ENCODE data around the gene SPARC. TPM values are rescaled to one million over a fixed set of nuclear protein-coding genes. Genes with fewer than 3 reads are reported as not detected.

The SPARC gene
- total RNA-seq, 1 donor from 2014 or later = 1,314 TPM

- no peaks in the 10 kb centered on the region for H3K4me1 ChIP-seq (ENCODE audit: control insufficient read depth in 3 of 3, insufficient read depth in 3 of 3, low read length in 3 of 3)
- no peaks in the 10 kb centered on the region for H3K9me3 ChIP-seq (ENCODE audit: control insufficient read depth in 3 of 3, low read length in 3 of 3)
- H3K27me3 ChIP-seq (ENCODE audit: control insufficient read depth in 3 of 3, insufficient read depth in 3 of 3, low read length in 3 of 3) = peaks cover 0 to 2% (median 0%) of the 10 kb centered on the region in 3 donors
- no peak overlapping the region for H3K27ac ChIP-seq (ENCODE audit: low read depth, low read length)
- no peak overlapping the region for H3K9ac ChIP-seq (ENCODE audit: low read depth in 1 of 3, low read length in 3 of 3)
- no peak overlapping the region for H3K4me3 ChIP-seq (ENCODE audit: low read length in 3 of 3)
- H3K36me3 ChIP-seq (ENCODE audit: control insufficient read depth in 3 of 3, insufficient read depth in 3 of 3, low read length in 3 of 3) = no peaks in the 10 kb centered on the region
Observed at GRCh38 chr5:151631941-151632340, 54.8 kb downstream of the SPARC start.

- H3K36me3 ChIP-seq (ENCODE audit: control insufficient read depth in 3 of 3, insufficient read depth in 3 of 3, low read length in 3 of 3) = no peaks in the 10 kb centered on the region
- no peaks in the 10 kb centered on the region for H3K4me1 ChIP-seq (ENCODE audit: control insufficient read depth in 3 of 3, insufficient read depth in 3 of 3, low read length in 3 of 3)
- H3K9ac ChIP-seq (ENCODE audit: low read depth in 1 of 3, low read length in 3 of 3) = no peak overlapping the region
- no peak overlapping the region for H3K4me3 ChIP-seq (ENCODE audit: low read length in 3 of 3)
- H3K27me3 ChIP-seq (ENCODE audit: control insufficient read depth in 3 of 3, insufficient read depth in 3 of 3, low read length in 3 of 3) = peaks cover 0 to 2% (median 0%) of the 10 kb centered on the region in 3 donors
- H3K27ac ChIP-seq (ENCODE audit: low read depth, low read length) = no peak overlapping the region
- H3K9me3 ChIP-seq (ENCODE audit: control insufficient read depth in 3 of 3, low read length in 3 of 3) = no peaks in the 10 kb centered on the region
Observed at GRCh38 chr5:151630088-151630487, 56.6 kb downstream of the SPARC start.

- H3K4me1 ChIP-seq (ENCODE audit: control insufficient read depth in 3 of 3, insufficient read depth in 3 of 3, low read length in 3 of 3) = peaks cover 2 to 7% (median 3%) of the 10 kb centered on the region in 3 donors
- peaks cover 0 to 2% (median 0%) of the 10 kb centered on the region in 3 donors for H3K27me3 ChIP-seq (ENCODE audit: control insufficient read depth in 3 of 3, insufficient read depth in 3 of 3, low read length in 3 of 3)
- no peaks in the 10 kb centered on the region for H3K9me3 ChIP-seq (ENCODE audit: control insufficient read depth in 3 of 3, low read length in 3 of 3)
- no peak overlapping the region for H3K27ac ChIP-seq (ENCODE audit: low read depth, low read length)
- H3K36me3 ChIP-seq (ENCODE audit: control insufficient read depth in 3 of 3, insufficient read depth in 3 of 3, low read length in 3 of 3) = no peaks in the 10 kb centered on the region
- no peak overlapping the region for H3K9ac ChIP-seq (ENCODE audit: low read depth in 1 of 3, low read length in 3 of 3)
- no peak overlapping the region for H3K4me3 ChIP-seq (ENCODE audit: low read length in 3 of 3)
Observed at GRCh38 chr5:151628112-151628823, 58.4 kb downstream of the SPARC start.

GRCh38 chr5:151627650-151628049 lies 59.1 kb downstream of the SPARC start:
- no peaks in the 10 kb centered on the region for H3K27me3 ChIP-seq (ENCODE audit: control insufficient read depth in 3 of 3, insufficient read depth in 3 of 3, low read length in 3 of 3)
- no peaks in the 10 kb centered on the region for H3K36me3 ChIP-seq (ENCODE audit: control insufficient read depth in 3 of 3, insufficient read depth in 3 of 3, low read length in 3 of 3)
- H3K9ac ChIP-seq (ENCODE audit: low read depth in 1 of 3, low read length in 3 of 3) = no peak overlapping the region
- H3K9me3 ChIP-seq (ENCODE audit: control insufficient read depth in 3 of 3, low read length in 3 of 3) = no peaks in the 10 kb centered on the region
- no peak overlapping the region for H3K4me3 ChIP-seq (ENCODE audit: low read length in 3 of 3)
- H3K4me1 ChIP-seq (ENCODE audit: control insufficient read depth in 3 of 3, insufficient read depth in 3 of 3, low read length in 3 of 3) = peaks cover 2 to 7% (median 3%) of the 10 kb centered on the region in 3 donors
- no peak overlapping the region for H3K27ac ChIP-seq (ENCODE audit: low read depth, low read length)

GRCh38 chr5:151625285-151625684 lies 61.4 kb downstream of the SPARC start:
- no peak overlapping the region for H3K9ac ChIP-seq (ENCODE audit: low read depth in 1 of 3, low read length in 3 of 3)
- no peaks in the 10 kb centered on the region for H3K36me3 ChIP-seq (ENCODE audit: control insufficient read depth in 3 of 3, insufficient read depth in 3 of 3, low read length in 3 of 3)
- peaks cover 0 to 3% (median 0%) of the 10 kb centered on the region in 3 donors for H3K27me3 ChIP-seq (ENCODE audit: control insufficient read depth in 3 of 3, insufficient read depth in 3 of 3, low read length in 3 of 3)
- H3K4me1 ChIP-seq (ENCODE audit: control insufficient read depth in 3 of 3, insufficient read depth in 3 of 3, low read length in 3 of 3) = peaks cover 2 to 9% (median 4%) of the 10 kb centered on the region in 3 donors
- no peak overlapping the region for H3K4me3 ChIP-seq (ENCODE audit: low read length in 3 of 3)
- H3K9me3 ChIP-seq (ENCODE audit: control insufficient read depth in 3 of 3, low read length in 3 of 3) = no peaks in the 10 kb centered on the region
- no peak overlapping the region for H3K27ac ChIP-seq (ENCODE audit: low read depth, low read length)

GRCh38 chr5:151624476-151624875 lies 62.2 kb downstream of the SPARC start:
- no peak overlapping the region for H3K4me3 ChIP-seq (ENCODE audit: low read length in 3 of 3)
- no peak overlapping the region for H3K27ac ChIP-seq (ENCODE audit: low read depth, low read length)
- H3K36me3 ChIP-seq (ENCODE audit: control insufficient read depth in 3 of 3, insufficient read depth in 3 of 3, low read length in 3 of 3) = no peaks in the 10 kb centered on the region
- H3K4me1 ChIP-seq (ENCODE audit: control insufficient read depth in 3 of 3, insufficient read depth in 3 of 3, low read length in 3 of 3) = peaks cover 10 to 16% (median 12%) of the 10 kb centered on the region in 3 donors
- peaks cover 0 to 3% (median 0%) of the 10 kb centered on the region in 3 donors for H3K27me3 ChIP-seq (ENCODE audit: control insufficient read depth in 3 of 3, insufficient read depth in 3 of 3, low read length in 3 of 3)
- no peaks in the 10 kb centered on the region for H3K9me3 ChIP-seq (ENCODE audit: control insufficient read depth in 3 of 3, low read length in 3 of 3)
- peak overlapping the region in 1 of 3 donors; percentile 27 for H3K9ac ChIP-seq (ENCODE audit: low read depth in 1 of 3, low read length in 3 of 3)

GRCh38 chr5:151622367-151623088 lies 64.2 kb downstream of the SPARC start:
- Histone ChIP-seq H3K9me3 (ENCODE audit: control insufficient read depth in 3 of 3, low read length in 3 of 3) (no peaks in the 10 kb centered on the region), H3K9ac (ENCODE audit: low read depth in 1 of 3, low read length in 3 of 3) (no peak overlapping the region), H3K27ac (ENCODE audit: low read depth, low read length) (no peak overlapping the region), H3K4me3 (ENCODE audit: low read length in 3 of 3) (no peak overlapping the region), H3K27me3 (ENCODE audit: control insufficient read depth in 3 of 3, insufficient read depth in 3 of 3, low read length in 3 of 3) (peaks cover 0 to 3% (median 0%) of the 10 kb centered on the region in 3 donors), H3K36me3 (ENCODE audit: control insufficient read depth in 3 of 3, insufficient read depth in 3 of 3, low read length in 3 of 3) (no peaks in the 10 kb centered on the region), H3K4me1 (ENCODE audit: control insufficient read depth in 3 of 3, insufficient read depth in 3 of 3, low read length in 3 of 3) (peaks cover 10 to 19% (median 13%) of the 10 kb centered on the region in 3 donors)

- Histone ChIP-seq H3K4me1 (ENCODE audit: control insufficient read depth in 3 of 3, insufficient read depth in 3 of 3, low read length in 3 of 3) (peaks cover 10 to 19% (median 13%) of the 10 kb centered on the region in 3 donors), H3K27ac (ENCODE audit: low read depth, low read length) (no peak overlapping the region), H3K9ac (ENCODE audit: low read depth in 1 of 3, low read length in 3 of 3) (peak overlapping the region in 1 of 3 donors; percentile 45), H3K36me3 (ENCODE audit: control insufficient read depth in 3 of 3, insufficient read depth in 3 of 3, low read length in 3 of 3) (no peaks in the 10 kb centered on the region), H3K4me3 (ENCODE audit: low read length in 3 of 3) (no peak overlapping the region), H3K9me3 (ENCODE audit: control insufficient read depth in 3 of 3, low read length in 3 of 3) (no peaks in the 10 kb centered on the region), H3K27me3 (ENCODE audit: control insufficient read depth in 3 of 3, insufficient read depth in 3 of 3, low read length in 3 of 3) (peaks cover 0 to 3% (median 0%) of the 10 kb centered on the region in 3 donors)
Observed at GRCh38 chr5:151620461-151620840, 66.3 kb downstream of the SPARC start.

GRCh38 chr5:151619812-151620460 lies 66.8 kb downstream of the SPARC start:
- Histone ChIP-seq H3K27me3 (ENCODE audit: control insufficient read depth in 3 of 3, insufficient read depth in 3 of 3, low read length in 3 of 3) (peaks cover 0 to 5% (median 0%) of the 10 kb centered on the region in 3 donors), H3K9me3 (ENCODE audit: control insufficient read depth in 3 of 3, low read length in 3 of 3) (no peaks in the 10 kb centered on the region), H3K27ac (ENCODE audit: low read depth, low read length) (no peak overlapping the region), H3K9ac (ENCODE audit: low read depth in 1 of 3, low read length in 3 of 3) (peak overlapping the region in 2 of 3 donors; percentile 18 to 45), H3K4me1 (ENCODE audit: control insufficient read depth in 3 of 3, insufficient read depth in 3 of 3, low read length in 3 of 3) (peaks cover 10 to 19% (median 13%) of the 10 kb centered on the region in 3 donors), H3K4me3 (ENCODE audit: low read length in 3 of 3) (no peak overlapping the region), H3K36me3 (ENCODE audit: control insufficient read depth in 3 of 3, insufficient read depth in 3 of 3, low read length in 3 of 3) (no peaks in the 10 kb centered on the region)
